Measurements from ENCODE around the gene TRAPPC12. TPM values are rescaled to one million over a fixed set of nuclear protein-coding genes. Genes with fewer than 3 reads are reported as not detected.

TRAPPC12 gene
- total RNA-seq, 2 experiments from 2014 or later, result 49.8 to 64.0 TPM

GRCh38 chr2:3450385-3451010, 71.0 kb downstream of the TRAPPC12 start:
- Histone ChIP-seq H3K36me3 (ENCODE audit: insufficient read depth, low read length) (peaks cover 68% of the 10 kb centered on the region), H3K4me3 (ENCODE audit: low read length) (no peak overlapping the region), H3K4me1 (ENCODE audit: insufficient read depth, low read length) (no peaks in the 10 kb centered on the region), H3K27me3 (ENCODE audit: control insufficient read depth in 1 of 2, insufficient read depth in 2 of 2, low read length in 2 of 2) (no peaks in the 10 kb centered on the region), H3K27ac (ENCODE audit: low read depth in 1 of 2, low read length in 2 of 2) (no peak overlapping the region), H3K9me3 (ENCODE audit: control insufficient read depth in 1 of 2, insufficient read depth in 1 of 2, low read length in 2 of 2) (no peaks in the 10 kb centered on the region)
- H3K27ac Mint-ChIP-seq, result no peak overlapping the region
- ATAC-seq (ENCODE audit: poor library complexity) (no peak), DNase-seq (no peak)
- no peak for TF ChIP-seq CTCF (IDR thresholded peaks at IDR 0.05)
- intact Hi-C loops (cut with DNase I, micrococcal nuclease), result no loop called here
- ChIA-PET POLR2A (no interaction called here), CTCF (no interaction called here)
- no peak overlapping the region for H3K4me3 Mint-ChIP-seq
- no peaks in the 10 kb centered on the region for H3K27me3 Mint-ChIP-seq
- no peaks in the 10 kb centered on the region for H3K4me1 Mint-ChIP-seq (ENCODE audit: low read depth)
- peaks cover 83% of the 10 kb centered on the region for H3K36me3 Mint-ChIP-seq (ENCODE audit: low read depth)
- H3K9me3 Mint-ChIP-seq, result no peaks in the 10 kb centered on the region

GRCh38 chr2:3451169-3451568, 71.7 kb downstream of the TRAPPC12 start:
- intact Hi-C loops (cut with DNase I, micrococcal nuclease), result no loop called here
- no peaks in the 10 kb centered on the region for H3K9me3 Mint-ChIP-seq
- no peak overlapping the region for H3K27ac Mint-ChIP-seq
- Histone ChIP-seq H3K4me1 (ENCODE audit: insufficient read depth, low read length) (no peaks in the 10 kb centered on the region), H3K4me3 (ENCODE audit: low read length) (no peak overlapping the region), H3K36me3 (ENCODE audit: insufficient read depth, low read length) (peaks cover 65% of the 10 kb centered on the region), H3K9me3 (ENCODE audit: control insufficient read depth in 1 of 2, insufficient read depth in 1 of 2, low read length in 2 of 2) (no peaks in the 10 kb centered on the region), H3K27ac (ENCODE audit: low read depth in 1 of 2, low read length in 2 of 2) (no peak overlapping the region), H3K27me3 (ENCODE audit: control insufficient read depth in 1 of 2, insufficient read depth in 2 of 2, low read length in 2 of 2) (no peaks in the 10 kb centered on the region)
- ATAC-seq (ENCODE audit: poor library complexity) (no peak), DNase-seq (no peak)
- no peak for TF ChIP-seq CTCF (IDR thresholded peaks at IDR 0.05)
- peaks cover 83% of the 10 kb centered on the region for H3K36me3 Mint-ChIP-seq (ENCODE audit: low read depth)
- H3K27me3 Mint-ChIP-seq, result no peaks in the 10 kb centered on the region
- H3K4me1 Mint-ChIP-seq (ENCODE audit: low read depth), result no peaks in the 10 kb centered on the region
- H3K4me3 Mint-ChIP-seq, result no peak overlapping the region
- ChIA-PET CTCF (no interaction called here), POLR2A (no interaction called here)

GRCh38 chr2:3451926-3452671, 72.6 kb downstream of the TRAPPC12 start:
- Histone ChIP-seq H3K4me1 (ENCODE audit: insufficient read depth, low read length) (no peaks in the 10 kb centered on the region), H3K27ac (ENCODE audit: low read depth in 1 of 2, low read length in 2 of 2) (no peak overlapping the region), H3K27me3 (ENCODE audit: control insufficient read depth in 1 of 2, insufficient read depth in 2 of 2, low read length in 2 of 2) (no peaks in the 10 kb centered on the region), H3K9me3 (ENCODE audit: control insufficient read depth in 1 of 2, insufficient read depth in 1 of 2, low read length in 2 of 2) (no peaks in the 10 kb centered on the region), H3K4me3 (ENCODE audit: low read length) (no peak overlapping the region), H3K36me3 (ENCODE audit: insufficient read depth, low read length) (peaks cover 65% of the 10 kb centered on the region)
- POLR2A ChIA-PET, result interaction anchor here (0.6 kb wide), 1 partner anchor 131 kb away, joined by 3 read pairs; no protein-coding TSS in a partner anchor
- TF ChIP-seq CTCF (IDR thresholded peaks at IDR 0.05), result no peak
- no peak for DNase-seq
- intact Hi-C loops (cut with DNase I, micrococcal nuclease), result no loop called here
- Mint-ChIP-seq H3K27me3 (no peaks in the 10 kb centered on the region), H3K27ac (no peak overlapping the region), H3K4me3 (no peak overlapping the region), H3K36me3 (ENCODE audit: low read depth) (peaks cover 83% of the 10 kb centered on the region), H3K4me1 (ENCODE audit: low read depth) (no peaks in the 10 kb centered on the region), H3K9me3 (no peaks in the 10 kb centered on the region)
- CTCF ChIA-PET, result no interaction called here
- no peak for ATAC-seq (ENCODE audit: poor library complexity)

Data from CD4-positive, alpha-beta T cell (primary cell).